Measurements from ENCODE around the gene MYB. TPM values are rescaled to one million over a fixed set of nuclear protein-coding genes. Genes with fewer than 3 reads are reported as not detected.

MYB gene
- total and polyA plus RNA-seq, 7 donors, result 0.55 to 27.8 (median 12.0) TPM; not detected in 2

DNA sequence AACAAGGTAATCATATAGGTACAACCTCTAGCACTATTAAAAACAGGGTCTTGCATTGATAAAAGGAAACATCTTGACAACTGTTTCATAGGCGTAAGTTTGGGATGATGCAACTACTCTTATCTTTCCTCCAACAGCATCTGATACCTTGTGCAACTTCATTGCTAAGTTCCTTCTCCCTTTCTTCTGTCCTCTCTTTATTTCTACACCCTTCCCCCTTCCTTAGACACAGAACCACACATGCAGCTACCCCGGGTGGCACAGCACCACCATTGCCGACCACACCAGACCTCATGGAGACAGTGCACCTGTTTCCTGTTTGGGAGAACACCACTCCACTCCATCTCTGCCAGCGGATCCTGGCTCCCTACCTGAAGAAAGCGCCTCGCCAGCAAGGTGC, 14.4 kb downstream of the MYB start:
- no peaks in the 10 kb centered on the region for H3K9me3 ChIP-seq
- H3K4me3 ChIP-seq, result no peak overlapping the region
- intact Hi-C loops (cut with DNase I), result no loop called here
- no peak overlapping the region for H3K27ac ChIP-seq
- DNase-seq, result no peak
- no peaks in the 10 kb centered on the region for H3K36me3 ChIP-seq
- TF ChIP-seq POLR2A (IDR thresholded peaks at IDR 0.05) (no peak), POLR2AphosphoS5 (IDR thresholded peaks at IDR 0.05) (no peak), EP300 (IDR thresholded peaks at IDR 0.05) (no peak)
- TF ChIP-seq, protein P1, sequence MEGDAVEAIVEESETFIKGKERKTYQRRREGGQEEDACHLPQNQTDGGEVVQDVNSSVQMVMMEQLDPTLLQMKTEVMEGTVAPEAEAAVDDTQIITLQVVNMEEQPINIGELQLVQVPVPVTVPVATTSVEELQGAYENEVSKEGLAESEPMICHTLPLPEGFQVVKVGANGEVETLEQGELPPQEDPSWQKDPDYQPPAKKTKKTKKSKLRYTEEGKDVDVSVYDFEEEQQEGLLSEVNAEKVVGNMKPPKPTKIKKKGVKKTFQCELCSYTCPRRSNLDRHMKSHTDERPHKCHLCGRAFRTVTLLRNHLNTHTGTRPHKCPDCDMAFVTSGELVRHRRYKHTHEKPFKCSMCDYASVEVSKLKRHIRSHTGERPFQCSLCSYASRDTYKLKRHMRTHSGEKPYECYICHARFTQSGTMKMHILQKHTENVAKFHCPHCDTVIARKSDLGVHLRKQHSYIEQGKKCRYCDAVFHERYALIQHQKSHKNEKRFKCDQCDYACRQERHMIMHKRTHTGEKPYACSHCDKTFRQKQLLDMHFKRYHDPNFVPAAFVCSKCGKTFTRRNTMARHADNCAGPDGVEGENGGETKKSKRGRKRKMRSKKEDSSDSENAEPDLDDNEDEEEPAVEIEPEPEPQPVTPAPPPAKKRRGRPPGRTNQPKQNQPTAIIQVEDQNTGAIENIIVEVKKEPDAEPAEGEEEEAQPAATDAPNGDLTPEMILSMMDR (IDR thresholded peaks at IDR 0.05), result no peak
- H3K27me3 ChIP-seq, result peaks cover 0 to 2% (median 0%) of the 10 kb centered on the region in 3 donors
- WGBS, 2 donors, result 72 to 87% methylated on average over 6 of the region's 6 CpGs
- H3K4me1 ChIP-seq, result no peaks in the 10 kb centered on the region

DNA sequence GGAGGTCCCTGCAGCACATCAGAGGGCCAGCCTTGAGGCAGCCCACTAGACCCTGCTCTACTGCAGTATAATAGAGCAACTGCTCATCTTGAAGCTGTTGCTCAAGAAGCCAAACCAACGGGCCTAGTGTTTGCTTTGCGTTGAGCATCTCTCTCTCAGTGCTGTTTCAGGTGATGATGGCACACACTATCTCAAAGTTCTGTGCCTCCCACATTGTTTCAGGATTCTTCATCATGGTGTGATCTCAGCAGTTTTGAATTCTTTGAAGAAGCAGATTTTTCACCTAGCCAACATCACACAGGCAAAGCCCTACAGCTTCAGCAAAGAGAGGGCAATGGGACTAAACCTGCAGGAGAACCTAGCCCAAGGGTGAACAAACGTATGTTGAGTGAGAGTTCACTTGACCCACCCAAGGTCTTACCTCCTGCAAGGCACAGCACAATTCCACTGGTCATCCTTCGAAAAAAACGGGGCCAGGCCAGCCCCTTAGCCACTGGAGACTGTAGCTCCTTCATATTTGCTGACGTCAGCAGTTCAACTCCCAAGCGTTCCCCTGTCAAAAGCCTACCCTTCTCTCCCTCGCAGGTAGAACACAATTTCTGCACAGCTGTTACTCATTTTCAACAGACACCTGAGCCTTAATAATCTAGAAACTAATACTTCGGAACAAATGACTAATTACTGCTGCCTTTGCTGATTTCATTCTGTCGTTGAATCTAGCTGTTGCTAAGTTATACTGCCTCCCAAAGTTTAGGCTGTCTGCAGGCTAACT, 15.8 kb downstream of the MYB start:
- Histone ChIP-seq H3K4me1 (no peaks in the 10 kb centered on the region), H3K27ac (no peak overlapping the region), H3K27me3 (no peaks in the 10 kb centered on the region), H3K36me3 (no peaks in the 10 kb centered on the region), H3K9me3 (no peaks in the 10 kb centered on the region), H3K4me3 (no peak overlapping the region)
- intact Hi-C loops (cut with DNase I), result no loop called here
- WGBS, 2 donors, result 69 to 80% methylated on average over 10 of the region's 10 CpGs
- TF ChIP-seq, protein P1 (IDR thresholded peaks at IDR 0.05), result no peak
- TF ChIP-seq POLR2AphosphoS5 (IDR thresholded peaks at IDR 0.05) (no peak), POLR2A (IDR thresholded peaks at IDR 0.05) (no peak)
- DNase-seq, result no peak

DNA sequence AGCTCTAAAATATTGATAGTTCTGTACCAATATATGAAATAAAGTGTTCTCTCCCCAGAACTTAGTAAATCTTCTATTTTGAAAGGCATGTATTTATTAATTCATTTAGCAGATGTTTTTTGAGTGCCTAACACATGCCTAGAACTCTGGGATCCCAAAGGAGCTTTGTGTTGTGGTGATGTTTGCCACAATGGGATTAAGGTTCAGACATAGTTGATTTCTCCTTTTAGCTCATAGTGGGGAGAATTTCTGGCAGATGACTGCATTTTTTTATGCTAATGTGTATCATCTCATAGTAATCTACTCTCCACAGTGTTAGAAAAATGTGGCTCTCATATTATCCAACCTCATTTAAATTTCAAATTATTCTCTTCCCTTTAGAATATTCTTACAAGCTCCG, 21.7 kb downstream of the MYB start:
- no peaks in the 10 kb centered on the region for H3K9me3 ChIP-seq
- H3K27ac ChIP-seq, result no peak overlapping the region
- H3K27me3 ChIP-seq, result no peaks in the 10 kb centered on the region
- no peaks in the 10 kb centered on the region for H3K36me3 ChIP-seq
- no peak overlapping the region for H3K4me3 ChIP-seq
- no peak for DNase-seq
- H3K4me1 ChIP-seq, result no peaks in the 10 kb centered on the region
- 90% methylated on average over 1 of the region's 1 CpG for WGBS, 2 donors
- intact Hi-C loops (cut with DNase I), result no loop called here
- TF ChIP-seq POLR2A (IDR thresholded peaks at IDR 0.05) (no peak), EP300 (IDR thresholded peaks at IDR 0.05) (no peak), POLR2AphosphoS5 (IDR thresholded peaks at IDR 0.05) (no peak)
- TF ChIP-seq, protein P1 (IDR thresholded peaks at IDR 0.05), result no peak

DNA sequence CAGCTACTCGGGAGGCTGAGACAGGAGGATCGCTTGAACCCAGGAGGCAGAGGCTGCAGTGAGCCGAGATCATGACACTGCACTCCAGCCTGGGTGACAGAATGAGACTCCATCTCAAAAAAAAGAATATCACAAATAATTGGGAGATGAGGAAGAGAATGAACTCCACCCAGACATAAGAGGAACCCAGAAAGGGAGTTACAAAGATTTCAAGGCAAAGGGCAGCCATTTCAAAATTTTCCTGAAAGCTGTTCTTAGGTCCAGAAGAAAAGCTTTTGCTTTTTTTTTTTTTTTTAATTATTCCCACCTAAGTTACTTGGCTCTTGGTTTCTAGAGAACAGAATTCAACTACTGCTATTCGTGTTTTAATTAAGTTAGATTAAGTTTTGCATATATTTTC, 23.8 kb downstream of the MYB start:
- intact Hi-C loops (cut with DNase I), result no loop called here
- 96 to 97% methylated on average over 4 of the region's 4 CpGs for WGBS, 2 donors
- no peak overlapping the region for H3K4me3 ChIP-seq

More for the DNA sequence above, 23.8 kb downstream of the MYB start:
- H3K9me3 ChIP-seq, result no peaks in the 10 kb centered on the region
- no peaks in the 10 kb centered on the region for H3K4me1 ChIP-seq
- TF ChIP-seq POLR2AphosphoS5 (IDR thresholded peaks at IDR 0.05) (no peak), POLR2A (IDR thresholded peaks at IDR 0.05) (no peak), EP300 (IDR thresholded peaks at IDR 0.05) (no peak)
- TF ChIP-seq, protein P1 (IDR thresholded peaks at IDR 0.05), result no peak
- no peak for DNase-seq
- no peaks in the 10 kb centered on the region for H3K27me3 ChIP-seq
- H3K27ac ChIP-seq, result no peak overlapping the region
- H3K36me3 ChIP-seq, result no peaks in the 10 kb centered on the region
